ENCODE measurements around the gene WWOX. TPM values are rescaled to one million over a fixed set of nuclear protein-coding genes. Genes with fewer than 3 reads are reported as not detected.

Gene WWOX
- total and polyA plus RNA-seq, 2 of the 8 experiments (the other 6 are each of a cell fraction or from before 2014, with no cell fraction given) = 5.4 to 16.7 TPM

GRCh38 chr16:79018650-79019429, 919.4 kb downstream of the WWOX start (continued):
- TF ChIP-seq RBBP5 (IDR thresholded peaks at IDR 0.05; ENCODE audit: borderline replicate concordance, low read depth, low read length) (no peak), PHF8 (conservative IDR thresholded peaks at IDR 0.05; ENCODE audit: low read depth, low read length) (no peak), TAF7 (optimal IDR thresholded peaks at IDR 0.05; ENCODE audit: borderline replicate concordance, low read depth, low read length) (no peak), TCF12 (IDR thresholded peaks at IDR 0.05; ENCODE audit: low read depth, low read length) (no peak), SIX5 (IDR thresholded peaks at IDR 0.05; ENCODE audit: low read depth, low read length) (no peak), KDM5A (IDR thresholded peaks at IDR 0.05; ENCODE audit: low read length) (no peak)
- TF ChIP-seq, protein P1, sequence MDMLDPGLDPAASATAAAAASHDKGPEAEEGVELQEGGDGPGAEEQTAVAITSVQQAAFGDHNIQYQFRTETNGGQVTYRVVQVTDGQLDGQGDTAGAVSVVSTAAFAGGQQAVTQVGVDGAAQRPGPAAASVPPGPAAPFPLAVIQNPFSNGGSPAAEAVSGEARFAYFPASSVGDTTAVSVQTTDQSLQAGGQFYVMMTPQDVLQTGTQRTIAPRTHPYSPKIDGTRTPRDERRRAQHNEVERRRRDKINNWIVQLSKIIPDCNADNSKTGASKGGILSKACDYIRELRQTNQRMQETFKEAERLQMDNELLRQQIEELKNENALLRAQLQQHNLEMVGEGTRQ (IDR thresholded peaks at IDR 0.05; ENCODE audit: low read length) = no peak

Measured in H1 (cell line).